ENCODE results near the gene GLTPD2. TPM values are rescaled to one million over a fixed set of nuclear protein-coding genes. Genes with fewer than 3 reads are reported as not detected.
"Not testable (repeated sequence)": the region's sequence is repeated elsewhere in the genome, so short reads cannot be mapped to it uniquely, and the experiment has no call there.

Gene GLTPD2
- total and polyA plus RNA-seq, 10 of the 15 experiments (the other 5 are each of a cell fraction or from before 2014, with no cell fraction given), result 0.16 to 0.34 TPM; not detected in 8

DNA sequence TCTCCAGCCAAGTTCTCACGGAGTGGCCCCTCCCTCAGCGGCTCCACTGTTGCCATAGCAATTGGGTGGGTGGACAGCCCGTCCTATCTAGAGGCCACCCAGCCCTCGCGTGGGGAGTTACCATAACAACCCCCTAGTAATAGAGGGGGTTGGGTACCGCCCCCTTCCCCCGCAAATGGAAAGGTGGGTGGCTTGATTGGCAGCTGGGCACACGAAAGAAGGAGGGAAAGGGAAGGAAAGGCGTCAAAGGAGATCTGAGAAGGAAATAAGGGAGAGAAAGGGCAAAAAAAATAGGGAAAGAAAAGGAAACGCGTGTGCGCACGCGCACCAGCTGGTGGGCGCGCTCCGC, 44.0 kb downstream of the GLTPD2 start:
- Histone ChIP-seq H2AFZ (ENCODE audit: control insufficient read depth, low read depth, low read length) (peak overlapping the region; percentile 95), H3K4me3 (peak overlapping the region; percentile 56; the same call in 1 of the 2 replicates), H3K9ac (ENCODE audit: control insufficient read depth, insufficient read depth, low read length) (peak overlapping the region; percentile 65), H3K4me2 (ENCODE audit: control insufficient read depth, insufficient read depth) (peak overlapping the region; percentile 68; the same call in 1 of the 2 replicates), H3K4me1 (ENCODE audit: control insufficient read depth, insufficient read depth, low read length) (peaks cover 23% of the 10 kb centered on the region), H3K79me2 (ENCODE audit: control insufficient read depth, insufficient read depth, low read length) (peaks cover 33% of the 10 kb centered on the region), H3K27ac (ENCODE audit: control insufficient read depth, insufficient read depth) (peak overlapping the region; percentile 76)
- SMC1A ChIA-PET (ENCODE audit: uncharacterized antibody, unreplicated experiment); intact Hi-C loops (cut with micrococcal nuclease; ENCODE audit: unreplicated experiment); in situ Hi-C loops (cut with MboI); H3K9me3 ChIP-seq (replicated peaks; ENCODE audit: control insufficient read depth, insufficient read depth, low read length); CTCF ChIA-PET; POLR2A ChIA-PET; FAIRE-seq; H3K27me3 ChIP-seq (replicated peaks in 1 of 2; ENCODE audit: control insufficient read depth in 2 of 2, insufficient read depth in 2 of 2, low read length in 1 of 2); DNase-seq (ENCODE audit: low read depth, low spot score); H3K36me3 ChIP-seq (ENCODE audit: control insufficient read depth in 2 of 2, insufficient read depth in 2 of 2, low read length in 1 of 2); H4K20me1 ChIP-seq (ENCODE audit: control insufficient read depth, insufficient read depth); BruUV-seq (replicated peaks): not testable (repeated sequence)
- 3% methylated on average over 10 of the region's 17 CpGs for WGBS (ENCODE audit: insufficient coverage, insufficient replicate concordance, low lambda C conversion rate, missing lambda C conversion rate)
- peak; percentile 29 for ATAC-seq
- TF ChIP-seq MLLT1 (IDR thresholded peaks at IDR 0.05), result peak; percentile 75; the same call in 1 of the 2 replicates
- 0 out of 2 replicates have a peak, but pooled peaks have one; percentile 41 for TF ChIP-seq NBN (IDR thresholded peaks at IDR 0.05)
- peak; percentile 96 for TF ChIP-seq BMI1 (IDR thresholded peaks at IDR 0.05; ENCODE audit: borderline replicate concordance)
- TF ChIP-seq, protein P1, sequence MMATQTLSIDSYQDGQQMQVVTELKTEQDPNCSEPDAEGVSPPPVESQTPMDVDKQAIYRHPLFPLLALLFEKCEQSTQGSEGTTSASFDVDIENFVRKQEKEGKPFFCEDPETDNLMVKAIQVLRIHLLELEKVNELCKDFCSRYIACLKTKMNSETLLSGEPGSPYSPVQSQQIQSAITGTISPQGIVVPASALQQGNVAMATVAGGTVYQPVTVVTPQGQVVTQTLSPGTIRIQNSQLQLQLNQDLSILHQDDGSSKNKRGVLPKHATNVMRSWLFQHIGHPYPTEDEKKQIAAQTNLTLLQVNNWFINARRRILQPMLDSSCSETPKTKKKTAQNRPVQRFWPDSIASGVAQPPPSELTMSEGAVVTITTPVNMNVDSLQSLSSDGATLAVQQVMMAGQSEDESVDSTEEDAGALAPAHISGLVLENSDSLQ (IDR thresholded peaks at IDR 0.05), result peak; percentile 92
- TF ChIP-seq STAT1 (conservative IDR thresholded peaks at IDR 0.05), result peak; percentile 65; the same call in 1 of the 2 replicates
- TF ChIP-seq RELA (IDR thresholded peaks at IDR 0.05; ENCODE audit: borderline replicate concordance, partially characterized antibody), result peak; percentile 33
- peak; percentile 52 for TF ChIP-seq MEF2B (IDR thresholded peaks at IDR 0.05; ENCODE audit: partially characterized antibody, poor library complexity, severe bottlenecking)
- TF ChIP-seq, protein P2, sequence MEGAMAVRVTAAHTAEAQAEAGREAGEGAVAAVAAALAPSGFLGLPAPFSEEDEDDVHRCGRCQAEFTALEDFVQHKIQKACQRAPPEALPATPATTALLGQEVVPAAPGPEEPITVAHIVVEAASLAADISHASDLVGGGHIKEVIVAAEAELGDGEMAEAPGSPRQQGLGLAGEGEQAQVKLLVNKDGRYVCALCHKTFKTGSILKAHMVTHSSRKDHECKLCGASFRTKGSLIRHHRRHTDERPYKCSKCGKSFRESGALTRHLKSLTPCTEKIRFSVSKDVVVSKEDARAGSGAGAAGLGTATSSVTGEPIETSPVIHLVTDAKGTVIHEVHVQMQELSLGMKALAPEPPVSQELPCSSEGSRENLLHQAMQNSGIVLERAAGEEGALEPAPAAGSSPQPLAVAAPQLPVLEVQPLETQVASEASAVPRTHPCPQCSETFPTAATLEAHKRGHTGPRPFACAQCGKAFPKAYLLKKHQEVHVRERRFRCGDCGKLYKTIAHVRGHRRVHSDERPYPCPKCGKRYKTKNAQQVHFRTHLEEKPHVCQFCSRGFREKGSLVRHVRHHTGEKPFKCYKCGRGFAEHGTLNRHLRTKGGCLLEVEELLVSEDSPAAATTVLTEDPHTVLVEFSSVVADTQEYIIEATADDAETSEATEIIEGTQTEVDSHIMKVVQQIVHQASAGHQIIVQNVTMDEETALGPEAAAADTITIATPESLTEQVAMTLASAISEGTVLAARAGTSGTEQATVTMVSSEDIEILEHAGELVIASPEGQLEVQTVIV (IDR thresholded peaks at IDR 0.05; ENCODE audit: borderline replicate concordance, partially characterized antibody), result peak; percentile 38
- peak; percentile 65 for TF ChIP-seq ATF7 (IDR thresholded peaks at IDR 0.05; ENCODE audit: low read depth)
- peak; percentile 67 for TF ChIP-seq KLF5 (IDR thresholded peaks at IDR 0.05; ENCODE audit: partially characterized antibody)
- RAD21 ChIA-PET (ENCODE audit: unreplicated experiment), result interaction anchor here (1.8 kb wide), 1 partner anchor 123 kb away, joined by 5 read pairs; the partner anchor contains the start of gene ARRB2
